Sigmoid colon (tissue), 4 donors: Measurements from ENCODE around the gene THOC7.

Experiments
- EP300 ChIP-seq, 4 donors: sonication (generic); formaldehyde crosslinking; IDR thresholded peaks; one replicate each; pipeline ENCODE4 v1.6.1; 2017; ENCODE audit warnings: antibody characterized with exemption in 4 of 4
- POLR2A ChIP-seq, 2 donors: fragments of 450-650 bp; IDR thresholded peaks; one replicate each; pipeline ENCODE4 v1.6.1; 2016; ENCODE audit warnings: antibody characterized with exemption in 2 of 2, mild to moderate bottlenecking in 2 of 2, moderate library complexity in 2 of 2
- POLR2AphosphoS5 ChIP-seq, 4 donors: sonication (generic); formaldehyde crosslinking; IDR thresholded peaks; one replicate each; pipeline ENCODE4 v1.6.1; 2017; ENCODE audit warnings: antibody characterized with exemption in 4 of 4
- TF ChIP-seq, protein P1 (sequence below), 4 experiments: fragments of 450-650 bp in 3 of 4; fragments of 200-600 bp in 1 of 4; IDR thresholded peaks; one replicate each; pipeline ENCODE4 v1.5.1; 2016 to 2019; ENCODE audit warnings: antibody characterized with exemption in 4 of 4, mild to moderate bottlenecking in 3 of 4, moderate library complexity in 2 of 4

DNA sequence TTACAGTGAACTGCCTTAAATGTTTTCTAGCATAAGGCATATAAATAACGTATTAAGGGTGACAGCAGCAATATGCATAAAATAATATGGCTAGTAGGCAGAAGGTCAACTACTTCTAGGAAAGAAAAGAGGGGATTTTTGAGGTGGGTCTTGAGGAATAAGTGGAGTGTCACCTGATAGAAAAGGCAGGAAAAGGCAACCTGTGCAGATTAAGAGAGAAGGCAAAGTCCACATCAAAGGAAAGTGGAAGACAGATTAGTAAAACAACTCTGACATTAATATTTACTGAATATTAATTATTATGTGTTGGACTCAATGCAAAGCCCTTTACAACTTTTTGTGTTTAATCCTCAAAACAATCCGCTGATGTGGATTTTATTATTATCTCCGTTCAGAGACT, 2.8 kb downstream of the THOC7 start:
- TF ChIP-seq, protein P1, sequence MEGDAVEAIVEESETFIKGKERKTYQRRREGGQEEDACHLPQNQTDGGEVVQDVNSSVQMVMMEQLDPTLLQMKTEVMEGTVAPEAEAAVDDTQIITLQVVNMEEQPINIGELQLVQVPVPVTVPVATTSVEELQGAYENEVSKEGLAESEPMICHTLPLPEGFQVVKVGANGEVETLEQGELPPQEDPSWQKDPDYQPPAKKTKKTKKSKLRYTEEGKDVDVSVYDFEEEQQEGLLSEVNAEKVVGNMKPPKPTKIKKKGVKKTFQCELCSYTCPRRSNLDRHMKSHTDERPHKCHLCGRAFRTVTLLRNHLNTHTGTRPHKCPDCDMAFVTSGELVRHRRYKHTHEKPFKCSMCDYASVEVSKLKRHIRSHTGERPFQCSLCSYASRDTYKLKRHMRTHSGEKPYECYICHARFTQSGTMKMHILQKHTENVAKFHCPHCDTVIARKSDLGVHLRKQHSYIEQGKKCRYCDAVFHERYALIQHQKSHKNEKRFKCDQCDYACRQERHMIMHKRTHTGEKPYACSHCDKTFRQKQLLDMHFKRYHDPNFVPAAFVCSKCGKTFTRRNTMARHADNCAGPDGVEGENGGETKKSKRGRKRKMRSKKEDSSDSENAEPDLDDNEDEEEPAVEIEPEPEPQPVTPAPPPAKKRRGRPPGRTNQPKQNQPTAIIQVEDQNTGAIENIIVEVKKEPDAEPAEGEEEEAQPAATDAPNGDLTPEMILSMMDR (IDR thresholded peaks at IDR 0.05) = no peak
- TF ChIP-seq POLR2AphosphoS5 (IDR thresholded peaks at IDR 0.05) (no peak), POLR2A (IDR thresholded peaks at IDR 0.05) (no peak), EP300 (IDR thresholded peaks at IDR 0.05) (no peak)
